GM12875 (cell line): ENCODE measurements around the gene HLA-G.

Experiments
- H3K4me3 ChIP-seq: one replicate; pipeline ENCODE4 v1.5.1; 2011; ENCODE audit warnings: low read depth, low read length, control low read depth
- TF ChIP-seq, protein P1 (sequence below): IDR thresholded peaks from 2 replicates; pipeline ENCODE4 v1.5.1; 2011; ENCODE audit warnings: low read depth, mild to moderate bottlenecking, control low read depth, inconsistent platforms, low read length, moderate library complexity, borderline replicate concordance; ENCODE audit not compliant: insufficient read depth

The HLA-G gene

GRCh38 chr6:29850011-29850553 is 22.5 kb downstream of the HLA-G start:
- no peak overlapping the region for H3K4me3 ChIP-seq
- TF ChIP-seq, protein P1, sequence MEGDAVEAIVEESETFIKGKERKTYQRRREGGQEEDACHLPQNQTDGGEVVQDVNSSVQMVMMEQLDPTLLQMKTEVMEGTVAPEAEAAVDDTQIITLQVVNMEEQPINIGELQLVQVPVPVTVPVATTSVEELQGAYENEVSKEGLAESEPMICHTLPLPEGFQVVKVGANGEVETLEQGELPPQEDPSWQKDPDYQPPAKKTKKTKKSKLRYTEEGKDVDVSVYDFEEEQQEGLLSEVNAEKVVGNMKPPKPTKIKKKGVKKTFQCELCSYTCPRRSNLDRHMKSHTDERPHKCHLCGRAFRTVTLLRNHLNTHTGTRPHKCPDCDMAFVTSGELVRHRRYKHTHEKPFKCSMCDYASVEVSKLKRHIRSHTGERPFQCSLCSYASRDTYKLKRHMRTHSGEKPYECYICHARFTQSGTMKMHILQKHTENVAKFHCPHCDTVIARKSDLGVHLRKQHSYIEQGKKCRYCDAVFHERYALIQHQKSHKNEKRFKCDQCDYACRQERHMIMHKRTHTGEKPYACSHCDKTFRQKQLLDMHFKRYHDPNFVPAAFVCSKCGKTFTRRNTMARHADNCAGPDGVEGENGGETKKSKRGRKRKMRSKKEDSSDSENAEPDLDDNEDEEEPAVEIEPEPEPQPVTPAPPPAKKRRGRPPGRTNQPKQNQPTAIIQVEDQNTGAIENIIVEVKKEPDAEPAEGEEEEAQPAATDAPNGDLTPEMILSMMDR, result no peak

DNA sequence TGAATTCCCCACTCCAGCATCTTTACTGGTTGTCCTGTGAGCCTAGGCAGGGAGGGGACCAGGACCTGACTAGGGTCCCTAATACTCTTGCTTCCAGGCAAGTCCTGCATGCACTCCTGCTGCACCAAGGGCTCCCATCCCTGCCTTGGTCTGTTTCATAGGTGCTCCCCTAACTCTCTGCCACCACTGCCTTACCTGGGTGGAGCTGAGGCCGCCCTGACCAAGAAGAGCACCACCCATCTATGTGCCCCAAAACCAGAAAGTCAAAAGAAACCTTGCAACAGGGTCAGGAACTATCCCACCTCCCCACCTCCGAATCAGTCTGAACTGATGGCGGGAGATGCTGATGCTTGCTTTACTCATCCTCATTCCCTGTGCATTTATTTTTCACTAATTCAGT is 23.6 kb downstream of the HLA-G start:
- H3K4me3 ChIP-seq, result no peak overlapping the region
- TF ChIP-seq, protein P1, result no peak

- no peak overlapping the region for H3K4me3 ChIP-seq
- TF ChIP-seq, protein P1, result no peak
Measured at GRCh38 chr6:29853245-29853644, 25.6 kb downstream of the HLA-G start.

- H3K4me3 ChIP-seq, result no peak overlapping the region
- TF ChIP-seq, protein P1, result no peak
Measured at GRCh38 chr6:29858006-29858405, 30.4 kb downstream of the HLA-G start.

- no peak overlapping the region for H3K4me3 ChIP-seq
- TF ChIP-seq, protein P1, result no peak
Measured at GRCh38 chr6:29861521-29862255, 34.1 kb downstream of the HLA-G start.

- TF ChIP-seq, protein P1, result no peak
- no peak overlapping the region for H3K4me3 ChIP-seq
Measured at GRCh38 chr6:29864037-29864810, 36.6 kb downstream of the HLA-G start.

- TF ChIP-seq, protein P1, result no peak
- no peak overlapping the region for H3K4me3 ChIP-seq
Measured at GRCh38 chr6:29865631-29866030, 38.0 kb downstream of the HLA-G start.
